ENCODE data around the gene HSPA12B. TPM values are rescaled to one million over a fixed set of nuclear protein-coding genes. Genes with fewer than 3 reads are reported as not detected.
A peak's percentile ranks its signal among the peaks of the same experiment; 100 is the strongest.

The HSPA12B gene
- total and polyA plus RNA-seq, 2 of the 13 experiments (the other 11 are each of a cell fraction or from before 2014, with no cell fraction given): 0.01 TPM; not detected in 1

DNA sequence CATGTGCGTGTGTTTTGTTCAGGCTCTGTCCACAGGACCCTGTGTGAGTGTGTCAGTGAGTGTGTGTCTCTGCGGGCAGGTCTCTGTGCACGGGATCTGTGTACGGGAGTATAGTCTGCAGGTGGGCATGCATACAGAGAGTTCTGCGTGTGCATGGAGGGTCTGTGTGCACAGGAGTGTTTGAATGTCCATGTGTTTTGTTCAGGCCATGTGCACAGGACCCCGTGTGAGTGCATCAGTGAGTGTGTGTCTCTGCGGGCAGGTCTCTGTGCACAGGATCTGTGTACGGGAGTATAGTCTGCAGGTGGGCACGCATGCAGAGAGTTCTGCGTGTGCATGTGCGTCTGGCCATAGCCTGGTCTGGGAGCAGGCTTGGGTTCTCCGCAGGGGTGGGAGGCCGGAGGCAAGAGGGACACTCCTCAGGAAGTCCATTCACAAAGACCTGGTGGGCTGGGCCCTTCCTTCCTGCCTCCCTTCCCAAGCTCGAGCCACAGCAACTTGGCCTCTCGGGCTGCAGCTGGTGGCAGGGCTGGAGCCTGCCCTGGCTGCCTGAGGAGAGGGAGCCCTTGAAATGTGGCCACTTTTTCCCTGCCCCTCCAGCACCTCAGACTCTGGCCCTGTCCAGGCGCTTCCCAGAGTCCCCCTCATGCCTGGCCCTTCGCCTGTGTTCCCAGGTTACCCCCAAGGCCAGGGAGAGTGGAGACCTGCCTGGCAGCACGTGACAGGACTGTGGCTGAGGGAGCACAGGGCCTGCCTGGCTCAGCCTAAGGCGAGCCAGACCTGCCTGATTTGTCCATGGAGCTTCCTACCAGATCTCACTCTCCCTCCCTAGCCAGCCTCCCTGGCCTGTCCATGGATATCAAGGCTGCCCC is 6.8 kb downstream of the HSPA12B start (continued):
- TF ChIP-seq, protein P1, sequence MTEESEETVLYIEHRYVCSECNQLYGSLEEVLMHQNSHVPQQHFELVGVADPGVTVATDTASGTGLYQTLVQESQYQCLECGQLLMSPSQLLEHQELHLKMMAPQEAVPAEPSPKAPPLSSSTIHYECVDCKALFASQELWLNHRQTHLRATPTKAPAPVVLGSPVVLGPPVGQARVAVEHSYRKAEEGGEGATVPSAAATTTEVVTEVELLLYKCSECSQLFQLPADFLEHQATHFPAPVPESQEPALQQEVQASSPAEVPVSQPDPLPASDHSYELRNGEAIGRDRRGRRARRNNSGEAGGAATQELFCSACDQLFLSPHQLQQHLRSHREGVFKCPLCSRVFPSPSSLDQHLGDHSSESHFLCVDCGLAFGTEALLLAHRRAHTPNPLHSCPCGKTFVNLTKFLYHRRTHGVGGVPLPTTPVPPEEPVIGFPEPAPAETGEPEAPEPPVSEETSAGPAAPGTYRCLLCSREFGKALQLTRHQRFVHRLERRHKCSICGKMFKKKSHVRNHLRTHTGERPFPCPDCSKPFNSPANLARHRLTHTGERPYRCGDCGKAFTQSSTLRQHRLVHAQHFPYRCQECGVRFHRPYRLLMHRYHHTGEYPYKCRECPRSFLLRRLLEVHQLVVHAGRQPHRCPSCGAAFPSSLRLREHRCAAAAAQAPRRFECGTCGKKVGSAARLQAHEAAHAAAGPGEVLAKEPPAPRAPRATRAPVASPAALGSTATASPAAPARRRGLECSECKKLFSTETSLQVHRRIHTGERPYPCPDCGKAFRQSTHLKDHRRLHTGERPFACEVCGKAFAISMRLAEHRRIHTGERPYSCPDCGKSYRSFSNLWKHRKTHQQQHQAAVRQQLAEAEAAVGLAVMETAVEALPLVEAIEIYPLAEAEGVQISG (CRISPR knock-in tag; IDR thresholded peaks at IDR 0.05): no peak; the same call in 1 of the 2 replicates
- TF ChIP-seq PAX8 (CRISPR knock-in tag; IDR thresholded peaks at IDR 0.05; ENCODE audit: borderline replicate concordance) (no peak), ZNF619 (CRISPR knock-in tag; IDR thresholded peaks at IDR 0.05) (0 out of 2 replicates have a peak, but pooled peaks have one; percentile 83), WIZ (CRISPR knock-in tag; IDR thresholded peaks at IDR 0.05) (peak; percentile 69; the same call in 1 of the 2 replicates), KDM1A (CRISPR knock-in tag; IDR thresholded peaks at IDR 0.05) (0 out of 2 replicates have a peak, but pooled peaks have one; percentile 7), ZFY (CRISPR knock-in tag; IDR thresholded peaks at IDR 0.05) (peak; percentile 88), AGO1 (IDR thresholded peaks at IDR 0.05; ENCODE audit: low read depth, low read length, poor library complexity, severe bottlenecking) (no peak), ATAD3A (CRISPR knock-in tag; IDR thresholded peaks at IDR 0.05) (0 out of 2 replicates have a peak, but pooled peaks have one; percentile 9), SNAI1 (CRISPR knock-in tag; IDR thresholded peaks at IDR 0.05; ENCODE audit: borderline replicate concordance) (no peak), ZNF766 (CRISPR knock-in tag; IDR thresholded peaks at IDR 0.05; ENCODE audit: borderline replicate concordance) (peak; percentile 82; the same call in 1 of the 2 replicates), NAIF1 (CRISPR knock-in tag; IDR thresholded peaks at IDR 0.05; ENCODE audit: borderline replicate concordance) (no peak), HOXA3 (CRISPR knock-in tag; IDR thresholded peaks at IDR 0.05) (0 out of 2 replicates have a peak, but pooled peaks have one; percentile 47), PCBP2 (optimal IDR thresholded peaks at IDR 0.05; ENCODE audit: low read depth, low read length, poor library complexity, severe bottlenecking) (no peak), MAFF (IDR thresholded peaks at IDR 0.05; ENCODE audit: low read depth, low read length) (no peak), RBFOX2 (IDR thresholded peaks at IDR 0.05; ENCODE audit: low read depth, low read length) (no peak)
- TF ChIP-seq, protein P2, sequence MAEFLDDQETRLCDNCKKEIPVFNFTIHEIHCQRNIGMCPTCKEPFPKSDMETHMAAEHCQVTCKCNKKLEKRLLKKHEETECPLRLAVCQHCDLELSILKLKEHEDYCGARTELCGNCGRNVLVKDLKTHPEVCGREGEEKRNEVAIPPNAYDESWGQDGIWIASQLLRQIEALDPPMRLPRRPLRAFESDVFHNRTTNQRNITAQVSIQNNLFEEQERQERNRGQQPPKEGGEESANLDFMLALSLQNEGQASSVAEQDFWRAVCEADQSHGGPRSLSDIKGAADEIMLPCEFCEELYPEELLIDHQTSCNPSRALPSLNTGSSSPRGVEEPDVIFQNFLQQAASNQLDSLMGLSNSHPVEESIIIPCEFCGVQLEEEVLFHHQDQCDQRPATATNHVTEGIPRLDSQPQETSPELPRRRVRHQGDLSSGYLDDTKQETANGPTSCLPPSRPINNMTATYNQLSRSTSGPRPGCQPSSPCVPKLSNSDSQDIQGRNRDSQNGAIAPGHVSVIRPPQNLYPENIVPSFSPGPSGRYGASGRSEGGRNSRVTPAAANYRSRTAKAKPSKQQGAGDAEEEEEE (CRISPR knock-in tag; IDR thresholded peaks at IDR 0.05; ENCODE audit: borderline replicate concordance): 0 out of 2 replicates have a peak, but pooled peaks have one; percentile 68
- TF ChIP-seq, protein P3, sequence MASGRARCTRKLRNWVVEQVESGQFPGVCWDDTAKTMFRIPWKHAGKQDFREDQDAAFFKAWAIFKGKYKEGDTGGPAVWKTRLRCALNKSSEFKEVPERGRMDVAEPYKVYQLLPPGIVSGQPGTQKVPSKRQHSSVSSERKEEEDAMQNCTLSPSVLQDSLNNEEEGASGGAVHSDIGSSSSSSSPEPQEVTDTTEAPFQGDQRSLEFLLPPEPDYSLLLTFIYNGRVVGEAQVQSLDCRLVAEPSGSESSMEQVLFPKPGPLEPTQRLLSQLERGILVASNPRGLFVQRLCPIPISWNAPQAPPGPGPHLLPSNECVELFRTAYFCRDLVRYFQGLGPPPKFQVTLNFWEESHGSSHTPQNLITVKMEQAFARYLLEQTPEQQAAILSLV (CRISPR knock-in tag; IDR thresholded peaks at IDR 0.05; ENCODE audit: borderline replicate concordance): peak; percentile 59; the same call in 1 of the 2 replicates
- TF ChIP-seq, protein P4, sequence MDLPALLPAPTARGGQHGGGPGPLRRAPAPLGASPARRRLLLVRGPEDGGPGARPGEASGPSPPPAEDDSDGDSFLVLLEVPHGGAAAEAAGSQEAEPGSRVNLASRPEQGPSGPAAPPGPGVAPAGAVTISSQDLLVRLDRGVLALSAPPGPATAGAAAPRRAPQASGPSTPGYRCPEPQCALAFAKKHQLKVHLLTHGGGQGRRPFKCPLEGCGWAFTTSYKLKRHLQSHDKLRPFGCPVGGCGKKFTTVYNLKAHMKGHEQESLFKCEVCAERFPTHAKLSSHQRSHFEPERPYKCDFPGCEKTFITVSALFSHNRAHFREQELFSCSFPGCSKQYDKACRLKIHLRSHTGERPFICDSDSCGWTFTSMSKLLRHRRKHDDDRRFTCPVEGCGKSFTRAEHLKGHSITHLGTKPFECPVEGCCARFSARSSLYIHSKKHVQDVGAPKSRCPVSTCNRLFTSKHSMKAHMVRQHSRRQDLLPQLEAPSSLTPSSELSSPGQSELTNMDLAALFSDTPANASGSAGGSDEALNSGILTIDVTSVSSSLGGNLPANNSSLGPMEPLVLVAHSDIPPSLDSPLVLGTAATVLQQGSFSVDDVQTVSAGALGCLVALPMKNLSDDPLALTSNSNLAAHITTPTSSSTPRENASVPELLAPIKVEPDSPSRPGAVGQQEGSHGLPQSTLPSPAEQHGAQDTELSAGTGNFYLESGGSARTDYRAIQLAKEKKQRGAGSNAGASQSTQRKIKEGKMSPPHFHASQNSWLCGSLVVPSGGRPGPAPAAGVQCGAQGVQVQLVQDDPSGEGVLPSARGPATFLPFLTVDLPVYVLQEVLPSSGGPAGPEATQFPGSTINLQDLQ (CRISPR knock-in tag; IDR thresholded peaks at IDR 0.05): 0 out of 2 replicates have a peak, but pooled peaks have one; percentile 54
- TF ChIP-seq, protein P5, sequence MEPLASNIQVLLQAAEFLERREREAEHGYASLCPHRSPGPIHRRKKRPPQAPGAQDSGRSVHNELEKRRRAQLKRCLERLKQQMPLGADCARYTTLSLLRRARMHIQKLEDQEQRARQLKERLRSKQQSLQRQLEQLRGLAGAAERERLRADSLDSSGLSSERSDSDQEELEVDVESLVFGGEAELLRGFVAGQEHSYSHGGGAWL (CRISPR knock-in tag; IDR thresholded peaks at IDR 0.05): peak; percentile 75; the same call in 1 of the 2 replicates

All from HepG2 (cell line).